Heart left ventricle (tissue), 13 donors: ENCODE measurements around the gene CHML.

ENCODE experiments used
- CTCF ChIP-seq, 12 donors: fragments of 200-600 bp; sonication (generic) in 4 of 12; IDR thresholded peaks; one replicate each; pipeline versions ENCODE4 v1.5.0 to v1.8.0; 2018 to 2022; ENCODE audit warnings: antibody characterized with exemption in 12 of 12, mild to moderate bottlenecking in 5 of 12
- POLR2A ChIP-seq, 2 donors: fragments of 450-650 bp; IDR thresholded peaks; one replicate each; pipeline ENCODE4 v1.6.1; 2017; ENCODE audit warnings: antibody characterized with exemption in 2 of 2, mild to moderate bottlenecking in 2 of 2, moderate library complexity in 2 of 2
- donor health status: ischemic (EF 13 %, LVEDD 7.1; RV severe dilation, severe dysfunction).
- donor health status: DM: no; HTN: yes; CAD: no.
- donor health status: DM: no; HTN: no; CAD: no.
- donor health status: ischemic (EF 25% LVEDD 6.9; RV normal size, moderate dysfunction).
- donor health status: ischemic (EF 25% LVEDD 5.7; RV mildly dilated, moderate dysfunction).
- donor health status: ischemic (EF 35%, LVEDD 5.7; RV mildly dilated, moderate dysfunction).
- donor health status: nonischemic (EF 11% LVEDD 7.7; RV severe dilation, severe dysfunction).
- donor health status: DM: yes; HTN: yes; CAD: no.
- donor health status: PGD.
- donor health status: ischemic (EF 29% LVEDD 5.4; RV normal size, mild dysfunction).
- donor health status: nonischemic (EF 23%, LVEDD 6.1; RV moderate dilation, normal function).

- TF ChIP-seq POLR2A (IDR thresholded peaks at IDR 0.05) (no peak), CTCF (IDR thresholded peaks at IDR 0.05) (no peak)
Measured at GRCh38 chr1:241666419-241666818, 26.2 kb upstream of the CHML start.
